GM18498 (cell line): ENCODE results near the gene RIT2.

Experiments
- ATAC-seq: cut with Tn5 transposase; IDR thresholded peaks from one replicate; pipeline ENCODE4 v1.9.1; 2021; ENCODE audit warnings: mild to moderate bottlenecking, moderate library complexity; ENCODE audit not compliant: unreplicated experiment

Gene RIT2

DNA sequence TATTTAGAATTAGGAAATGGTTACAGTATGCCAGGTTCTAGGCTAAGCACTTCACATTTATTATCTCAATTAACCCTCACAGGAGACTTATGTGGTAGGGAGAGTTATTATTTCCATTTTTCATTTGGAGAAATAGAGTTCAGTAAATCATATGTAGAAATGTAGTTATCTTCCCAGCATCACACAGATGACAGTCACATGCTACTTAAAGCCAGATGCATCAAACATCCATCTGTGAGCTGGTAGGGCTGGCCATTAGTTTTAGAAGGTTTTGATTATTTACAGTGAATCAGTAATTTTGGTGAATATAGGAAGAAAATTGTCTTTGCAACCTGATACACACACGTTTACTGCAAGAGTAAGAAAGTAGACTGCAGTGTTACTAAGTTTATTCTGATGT lies 97.9 kb downstream of the RIT2 start:
- no peak for ATAC-seq

GRCh38 chr18:43013486-43013885 lies 102.0 kb downstream of the RIT2 start:
- no peak for ATAC-seq

GRCh38 chr18:43012951-43013350 lies 102.5 kb downstream of the RIT2 start:
- no peak for ATAC-seq

DNA sequence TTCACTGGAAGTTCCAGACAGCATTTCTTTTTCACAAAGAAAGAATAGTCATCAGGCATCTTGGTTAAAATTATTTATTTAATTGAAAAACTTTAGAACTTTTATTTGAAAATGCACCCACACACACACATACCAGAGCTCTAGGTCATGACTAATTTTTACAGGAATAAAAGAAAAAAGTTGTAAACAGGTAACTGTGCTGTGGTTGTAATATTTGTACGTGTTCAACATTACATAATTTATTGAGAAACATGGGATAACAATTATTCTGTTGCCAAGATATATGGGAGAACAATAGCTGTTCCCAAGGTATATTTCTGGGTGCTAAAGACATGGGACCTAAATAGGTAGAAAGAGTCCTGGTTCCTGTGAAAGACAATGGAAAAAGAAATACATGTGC lies 104.9 kb downstream of the RIT2 start:
- no peak for ATAC-seq

DNA sequence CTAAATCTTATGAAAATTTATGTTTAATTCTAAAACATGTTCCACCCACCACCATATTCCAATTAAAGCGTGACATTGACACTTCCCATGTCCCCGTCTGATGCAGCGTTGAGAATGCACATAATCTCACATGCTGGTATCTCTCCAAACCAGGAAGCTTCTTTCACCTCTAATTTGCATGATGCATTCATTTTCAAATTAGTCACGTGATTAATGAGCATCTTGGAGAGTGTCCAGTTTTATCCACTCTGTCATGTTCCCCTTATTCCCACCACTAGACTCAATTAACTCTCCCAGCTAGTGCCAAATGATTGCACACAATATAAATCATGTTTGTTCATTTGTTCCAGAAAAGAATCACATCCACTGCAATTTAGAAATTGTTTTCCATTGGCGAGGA lies 105.8 kb downstream of the RIT2 start:
- no peak for ATAC-seq

DNA sequence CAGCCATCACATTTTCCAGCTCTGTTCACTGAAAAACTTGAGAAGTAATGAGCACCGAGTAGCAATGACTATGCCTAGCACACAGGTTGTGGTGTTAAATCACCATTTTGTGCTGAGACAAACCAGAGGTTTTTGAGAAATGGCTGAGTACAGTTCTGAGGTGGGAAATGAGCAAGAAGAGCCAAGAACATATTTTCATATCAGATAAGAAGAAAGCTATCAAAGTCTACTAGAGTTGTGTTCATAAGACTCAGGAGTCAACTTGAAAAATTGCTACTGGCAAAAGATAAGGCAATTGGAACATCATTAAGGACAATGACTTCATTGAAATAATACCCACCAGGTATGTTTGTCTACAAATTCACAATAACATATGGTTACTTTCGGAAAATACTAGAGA lies 108.1 kb downstream of the RIT2 start:
- no peak for ATAC-seq

GRCh38 chr18:43004421-43004820 lies 111.1 kb downstream of the RIT2 start:
- ATAC-seq = no peak

GRCh38 chr18:43001821-43002220 lies 113.7 kb downstream of the RIT2 start:
- no peak for ATAC-seq

DNA sequence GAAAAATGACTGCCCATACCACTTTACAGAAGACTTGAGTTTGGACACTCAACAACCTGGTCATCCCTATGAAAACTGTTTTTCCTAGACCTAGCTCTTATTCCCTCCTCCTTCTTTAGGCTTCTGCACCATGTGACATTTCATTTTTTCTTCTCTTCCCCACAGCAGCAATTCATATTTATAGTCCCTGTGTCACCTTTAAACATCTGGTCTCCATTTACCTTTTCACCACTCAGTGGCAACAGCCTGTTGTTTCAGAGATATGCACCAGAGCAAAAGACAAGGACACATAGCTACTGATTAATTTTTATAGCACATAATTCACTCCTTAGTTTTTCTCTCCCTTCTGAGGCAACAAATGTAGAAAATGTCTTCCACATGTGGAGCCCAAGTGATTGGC lies 118.7 kb downstream of the RIT2 start:
- ATAC-seq = no peak

DNA sequence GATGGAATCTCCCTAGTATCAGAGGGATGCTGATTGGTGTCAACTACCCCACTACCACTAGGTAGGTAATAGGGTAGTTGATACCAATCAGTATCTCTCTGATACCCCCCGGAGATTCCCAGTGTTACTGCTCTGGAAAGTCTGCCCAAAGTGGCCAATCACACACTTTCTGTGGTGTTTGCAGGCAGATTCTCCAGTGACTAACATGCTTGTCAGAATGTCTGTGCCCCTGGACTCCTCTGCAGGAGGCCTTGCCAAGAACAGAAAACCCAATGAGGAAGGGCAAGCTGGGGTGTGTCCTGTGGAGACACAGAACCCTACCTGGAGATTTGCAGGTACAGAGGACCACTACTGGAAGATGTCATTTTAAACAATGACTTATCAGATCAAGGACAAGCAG lies 135.1 kb downstream of the RIT2 start:
- ATAC-seq = no peak

DNA sequence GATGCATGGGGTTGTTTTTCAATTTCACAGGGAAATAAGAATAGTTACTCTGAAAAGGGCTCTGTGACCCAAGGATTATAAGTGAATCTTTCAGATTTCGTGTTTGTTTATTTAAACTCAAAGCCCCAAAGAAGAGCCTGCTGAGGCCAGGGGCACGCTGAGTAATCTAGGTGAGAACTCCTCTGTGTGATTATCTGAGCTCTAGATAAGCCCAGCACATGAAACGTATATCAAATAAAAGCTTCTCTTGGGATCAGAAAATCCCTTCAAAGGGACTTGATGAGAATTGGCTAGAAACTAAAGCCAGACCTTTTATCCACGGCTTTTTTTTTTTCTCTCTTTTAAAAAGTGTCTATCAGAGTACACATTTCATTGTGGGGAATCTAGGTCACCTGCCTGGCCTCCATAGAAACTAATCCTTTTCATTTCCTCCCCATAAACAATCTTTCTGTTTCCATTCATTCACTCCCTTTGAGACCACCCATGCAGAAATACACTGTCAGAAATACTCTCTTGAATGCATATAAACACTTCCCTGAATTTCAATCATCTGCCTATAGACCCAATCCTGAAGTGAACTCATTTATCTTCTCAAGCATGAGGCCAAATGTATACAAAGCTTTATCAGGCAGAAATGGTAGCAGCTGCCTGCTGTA lies 137.4 kb downstream of the RIT2 start:
- no peak for ATAC-seq

GRCh38 chr18:42976869-42977590 lies 138.5 kb downstream of the RIT2 start:
- no peak for ATAC-seq

DNA sequence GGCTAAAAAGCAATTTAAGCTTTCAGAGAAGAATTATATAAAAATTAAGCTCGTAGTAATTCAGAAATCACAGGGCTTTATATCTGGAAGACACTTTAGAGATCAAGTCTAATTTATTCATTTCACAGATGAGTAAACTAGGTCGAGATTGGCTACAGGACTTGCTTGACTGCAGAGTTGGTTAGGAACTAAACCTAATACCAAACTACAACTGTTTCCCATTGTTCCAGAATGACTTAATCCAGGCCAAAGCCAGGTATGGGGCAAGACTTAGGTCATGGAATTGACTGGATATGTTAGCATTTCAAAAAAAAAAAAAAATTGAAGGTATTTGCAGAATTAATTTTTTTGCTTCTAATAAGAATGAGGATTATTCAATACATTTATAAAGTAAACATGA lies 146.1 kb downstream of the RIT2 start:
- ATAC-seq = no peak

GRCh38 chr18:42961298-42961697 lies 154.2 kb downstream of the RIT2 start:
- no peak for ATAC-seq

- ATAC-seq = no peak
These were observed 156.0 kb downstream of the RIT2 start for GRCh38 chr18:42959528-42959927.

GRCh38 chr18:42958353-42958752 lies 157.1 kb downstream of the RIT2 start:
- no peak for ATAC-seq

GRCh38 chr18:42956287-42956686 lies 159.2 kb downstream of the RIT2 start:
- ATAC-seq = no peak

- ATAC-seq = no peak
These were observed 160.6 kb downstream of the RIT2 start for GRCh38 chr18:42954887-42955286.

- ATAC-seq = no peak
These were observed 162.2 kb downstream of the RIT2 start for GRCh38 chr18:42953306-42953705.

DNA sequence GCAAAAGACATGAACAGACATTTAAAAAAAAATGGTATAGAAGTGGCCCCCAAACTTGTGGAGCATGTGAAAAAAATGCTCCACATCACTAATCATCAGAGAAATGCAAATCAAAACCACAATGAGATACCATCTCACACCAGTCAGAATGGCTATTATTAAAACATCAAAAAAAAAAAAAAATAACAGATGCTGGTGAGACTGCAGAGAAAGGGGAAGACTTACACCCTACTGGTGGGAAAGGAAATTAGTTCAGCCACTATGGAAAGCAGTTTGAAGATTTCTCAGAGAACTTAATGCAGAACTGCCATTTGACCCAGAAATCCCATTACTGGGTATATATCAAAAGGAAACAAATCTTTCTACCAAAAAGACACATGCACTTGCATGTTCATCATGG lies 164.8 kb downstream of the RIT2 start:
- ATAC-seq = no peak

- no peak for ATAC-seq
These were observed 166.7 kb downstream of the RIT2 start for GRCh38 chr18:42948831-42949230.

DNA sequence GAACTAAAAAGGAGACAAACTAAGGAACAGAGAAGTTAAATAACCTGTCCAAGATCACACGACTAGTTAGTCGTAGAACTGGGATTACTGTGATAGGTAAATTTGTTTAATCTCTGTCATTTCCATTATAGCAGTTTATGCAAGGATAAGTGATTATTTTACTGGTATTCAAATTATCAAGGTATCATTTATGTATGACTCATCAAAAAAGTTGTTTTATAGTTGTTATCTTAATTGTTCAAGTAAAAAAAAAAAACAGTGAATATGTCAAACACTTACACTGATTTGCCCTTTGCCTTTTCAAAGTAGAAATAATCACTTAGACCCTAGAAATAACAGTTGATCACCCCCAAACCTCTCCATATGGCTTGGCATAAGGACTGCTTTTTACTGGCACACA lies 173.6 kb downstream of the RIT2 start:
- no peak for ATAC-seq

GRCh38 chr18:42941021-42941420 lies 174.5 kb downstream of the RIT2 start:
- ATAC-seq = no peak
